Keratinocyte (primary cell): ENCODE results near the gene SPTAN1.

ENCODE experiments used
- EZH2 ChIP-seq: IDR thresholded peaks from one replicate; pipeline ENCODE4 v1.6.1; 2012; ENCODE audit warnings: inconsistent platforms, mild to moderate bottlenecking, low read length, moderate library complexity
- TF ChIP-seq, protein P1 (sequence below), 3 experiments: IDR thresholded peaks in 1 of 3; conservative IDR thresholded peaks in 1 of 3; optimal IDR thresholded peaks in 1 of 3; 2 replicates in 2 of 3; 3 replicates in 1 of 3; pipeline versions ENCODE3 to v1.5.1; 2011; ENCODE audit warnings: low read length in 3 of 3, mild to moderate bottlenecking in 3 of 3, moderate library complexity in 2 of 3, control low read depth in 1 of 3, inconsistent platforms in 1 of 3; ENCODE audit not compliant: insufficient read depth in 2 of 3; ENCODE audit errors: extremely low read depth in 1 of 3

DNA sequence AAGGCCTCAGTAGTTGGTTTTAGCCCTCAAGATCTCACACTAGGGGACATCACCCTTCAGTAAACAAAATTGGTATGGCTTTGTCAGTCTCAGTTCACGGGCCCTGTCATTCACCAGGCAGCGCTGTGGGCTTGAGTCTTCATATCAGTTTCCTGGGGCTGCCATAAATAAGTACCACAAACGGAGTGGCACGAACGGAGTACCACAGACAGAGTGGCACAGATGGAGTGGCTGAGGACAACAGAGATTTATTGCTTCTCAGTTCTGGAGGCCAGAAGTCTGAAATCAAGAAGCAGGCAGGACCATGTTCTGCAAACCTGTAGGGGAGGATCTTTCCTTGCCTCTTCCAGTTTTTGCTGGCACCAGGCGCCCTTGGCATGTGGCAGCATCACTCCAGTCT, 66.7 kb downstream of the SPTAN1 start:
- TF ChIP-seq, protein P1, sequence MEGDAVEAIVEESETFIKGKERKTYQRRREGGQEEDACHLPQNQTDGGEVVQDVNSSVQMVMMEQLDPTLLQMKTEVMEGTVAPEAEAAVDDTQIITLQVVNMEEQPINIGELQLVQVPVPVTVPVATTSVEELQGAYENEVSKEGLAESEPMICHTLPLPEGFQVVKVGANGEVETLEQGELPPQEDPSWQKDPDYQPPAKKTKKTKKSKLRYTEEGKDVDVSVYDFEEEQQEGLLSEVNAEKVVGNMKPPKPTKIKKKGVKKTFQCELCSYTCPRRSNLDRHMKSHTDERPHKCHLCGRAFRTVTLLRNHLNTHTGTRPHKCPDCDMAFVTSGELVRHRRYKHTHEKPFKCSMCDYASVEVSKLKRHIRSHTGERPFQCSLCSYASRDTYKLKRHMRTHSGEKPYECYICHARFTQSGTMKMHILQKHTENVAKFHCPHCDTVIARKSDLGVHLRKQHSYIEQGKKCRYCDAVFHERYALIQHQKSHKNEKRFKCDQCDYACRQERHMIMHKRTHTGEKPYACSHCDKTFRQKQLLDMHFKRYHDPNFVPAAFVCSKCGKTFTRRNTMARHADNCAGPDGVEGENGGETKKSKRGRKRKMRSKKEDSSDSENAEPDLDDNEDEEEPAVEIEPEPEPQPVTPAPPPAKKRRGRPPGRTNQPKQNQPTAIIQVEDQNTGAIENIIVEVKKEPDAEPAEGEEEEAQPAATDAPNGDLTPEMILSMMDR (optimal IDR thresholded peaks at IDR 0.05 in 1 of 3, IDR thresholded peaks at IDR 0.05 in 1 of 3, conservative IDR thresholded peaks at IDR 0.05 in 1 of 3; ENCODE audit: extremely low read depth in 1 of 3, insufficient read depth in 2 of 3, low read length in 3 of 3) = no peak
- TF ChIP-seq EZH2 = no peak
